Effector memory CD4-positive, alpha-beta T cell (primary cell): ENCODE results near the gene STXBP5.

Source experiments
- DNase-seq, 3 donors: peaks; one replicate each; pipeline ENCODE4 v3.0.0-alpha.2; 2020
- H3K27ac ChIP-seq: 2 replicates; pipeline ENCODE4 v1.7.0; 2013; ENCODE audit warnings: mild to moderate bottlenecking, low read length, moderate library complexity; ENCODE audit not compliant: insufficient read depth, poor library complexity, severe bottlenecking
- H3K27me3 ChIP-seq: replicated peaks from 2 replicates; pipeline ENCODE4 v1.7.0; 2013; ENCODE audit warnings: mild to moderate bottlenecking, low read length; ENCODE audit not compliant: insufficient read depth, control insufficient read depth, poor library complexity, severe bottlenecking
- H3K36me3 ChIP-seq: 2 replicates; pipeline ENCODE4 v1.7.0; 2013; ENCODE audit warnings: mild to moderate bottlenecking, low read length, moderate library complexity; ENCODE audit not compliant: control insufficient read depth, insufficient read depth
- H3K4me1 ChIP-seq: 2 replicates; pipeline ENCODE4 v1.7.0; 2013; ENCODE audit warnings: low read length, mild to moderate bottlenecking; ENCODE audit not compliant: control insufficient read depth, insufficient read depth, poor library complexity, severe bottlenecking
- H3K4me3 ChIP-seq: 2 replicates; pipeline ENCODE4 v1.7.0; 2013; ENCODE audit warnings: low read length, low read depth, mild to moderate bottlenecking; ENCODE audit not compliant: insufficient read depth, poor library complexity, severe bottlenecking
- H3K9me3 ChIP-seq: 2 replicates; pipeline ENCODE4 v1.7.0; 2013; ENCODE audit warnings: mild to moderate bottlenecking, low read length, moderate library complexity; ENCODE audit not compliant: control insufficient read depth
- total RNA-seq, 3 donors: gene quantifications; one replicate each; lab custom pipeline; 2026; lab: John Stamatoyannopoulos, UW

Gene STXBP5
- total RNA-seq = 73.0 to 82.9 (median 76.8) reads per million in 3 donors

DNA sequence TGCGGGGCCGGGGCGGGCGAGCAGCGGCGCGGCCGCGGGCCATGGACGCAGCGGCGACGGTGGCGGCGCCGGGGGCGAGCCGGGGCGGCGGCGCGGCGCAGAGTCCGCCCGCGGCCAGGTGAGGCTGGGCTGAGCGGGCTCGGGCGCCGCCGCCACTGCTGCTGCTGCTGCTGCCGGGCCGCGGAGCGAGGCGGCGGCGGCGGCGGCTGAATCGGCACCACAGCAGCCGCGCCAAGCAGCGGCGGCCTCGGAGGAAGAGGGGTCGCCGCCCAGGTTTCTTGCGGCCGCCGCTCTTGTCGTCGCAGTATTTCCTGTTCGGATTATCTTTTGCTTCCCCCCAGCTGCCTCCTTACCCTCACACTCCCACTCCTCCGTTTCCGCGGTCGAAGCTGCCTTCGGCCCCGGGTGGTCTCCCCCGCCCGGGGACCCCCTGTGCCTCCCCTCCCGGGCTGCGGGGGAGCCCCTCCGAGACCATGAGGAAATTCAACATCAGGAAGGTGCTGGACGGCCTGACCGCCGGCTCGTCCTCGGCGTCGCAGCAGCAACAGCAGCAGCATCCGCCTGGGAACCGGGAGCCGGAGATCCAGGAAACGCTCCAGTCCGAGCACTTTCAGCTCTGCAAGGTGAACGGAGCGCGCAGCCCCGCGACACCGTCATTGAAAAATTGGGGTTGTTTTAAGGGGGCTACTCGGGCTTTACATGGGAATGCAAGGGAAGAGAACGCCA lies at the start of gene STXBP5:
Gene STXBP5, plus strand, starts transcription at position 358 of the 726 bp plus-strand sequence. Its CDS starts 116 bp downstream, at position 474.
- no peaks in the 10 kb centered on the region for H3K36me3 ChIP-seq
- peak; percentile 5 to 12 (median 9) for DNase-seq
- peaks cover 9% of the 10 kb centered on the region for H3K4me1 ChIP-seq
- H3K9me3 ChIP-seq = no peaks in the 10 kb centered on the region
- H3K4me3 ChIP-seq = peak within 1 kb of the TSS; percentile 98
- H3K27me3 ChIP-seq = no peaks in the 10 kb centered on the region
- peak within 1 kb of the TSS; percentile 89 for H3K27ac ChIP-seq

DNA sequence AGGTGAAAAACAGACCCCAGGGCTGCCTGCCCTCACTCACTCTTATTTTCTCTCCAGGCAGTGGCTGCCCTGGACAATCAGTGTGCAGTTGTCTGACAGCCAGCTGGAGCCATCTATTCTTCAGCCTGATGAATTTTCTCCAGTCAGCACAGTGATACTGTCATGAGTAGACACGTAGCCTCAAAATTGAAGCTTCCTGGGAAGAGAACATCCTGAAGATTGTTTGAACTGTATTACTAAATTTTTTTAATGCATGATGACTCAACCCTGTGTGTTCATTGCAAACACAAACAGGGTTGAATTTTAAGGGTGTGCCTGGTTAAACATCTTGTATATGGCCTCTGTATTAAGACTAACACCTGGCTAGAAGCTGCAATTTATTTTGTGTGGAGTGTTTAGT lies 49.8 kb upstream of the STXBP5 start:
- Histone ChIP-seq H3K9me3 (no peaks in the 10 kb centered on the region), H3K27me3 (no peaks in the 10 kb centered on the region), H3K36me3 (no peaks in the 10 kb centered on the region), H3K4me3 (no peak overlapping the region), H3K27ac (no peak overlapping the region), H3K4me1 (no peaks in the 10 kb centered on the region)
- no peak for DNase-seq

DNA sequence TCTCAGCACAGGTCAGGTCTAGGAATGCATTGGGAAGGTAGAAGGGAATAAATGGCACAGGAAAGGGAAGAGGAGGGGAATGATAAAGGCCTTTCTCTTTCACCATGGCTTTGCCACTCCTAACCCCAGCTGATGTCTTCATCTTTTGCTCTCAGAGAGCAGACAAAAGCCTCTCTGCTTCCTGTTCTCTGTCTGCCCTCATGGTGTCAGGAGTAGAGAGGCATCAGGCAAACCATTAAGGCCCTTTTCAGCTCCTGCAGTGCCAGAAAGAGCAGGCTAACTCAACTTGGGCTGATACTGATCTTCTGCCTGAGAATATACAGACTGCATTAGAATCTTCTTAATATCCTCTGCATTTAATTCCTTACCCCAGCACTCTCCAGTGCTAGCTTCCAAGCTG lies 48.0 kb upstream of the STXBP5 start:
- DNase-seq = no peak
- Histone ChIP-seq H3K9me3 (no peaks in the 10 kb centered on the region), H3K4me1 (no peaks in the 10 kb centered on the region), H3K4me3 (no peak overlapping the region), H3K36me3 (no peaks in the 10 kb centered on the region), H3K27ac (no peak overlapping the region), H3K27me3 (no peaks in the 10 kb centered on the region)

DNA sequence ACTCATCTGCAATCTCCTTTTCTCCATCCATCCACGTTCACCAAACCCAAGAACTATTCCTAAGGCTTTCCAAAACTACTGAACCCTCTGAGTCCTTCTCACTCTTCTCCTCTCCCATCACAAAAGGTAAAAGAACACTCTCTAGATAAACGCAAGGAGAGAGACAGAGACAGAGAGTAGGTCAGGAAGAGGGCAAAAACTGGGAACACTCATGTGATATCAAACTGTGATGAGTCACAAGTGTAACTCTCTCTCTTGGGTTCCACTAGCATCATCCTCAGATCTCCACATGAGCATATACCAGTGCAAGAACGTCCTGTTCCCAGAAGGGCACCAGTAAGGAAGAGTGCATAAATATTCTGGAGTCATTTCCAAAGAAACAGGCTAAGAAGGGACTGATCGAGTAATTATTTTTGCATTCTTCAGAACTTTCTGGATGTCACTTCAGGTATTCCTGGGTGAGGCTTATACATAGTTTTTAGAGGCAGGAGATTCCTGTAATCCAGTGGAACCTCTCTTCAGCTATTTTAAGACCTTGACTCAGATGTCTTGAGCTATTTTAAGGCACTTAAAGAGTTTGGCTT lies 47.3 kb upstream of the STXBP5 start:
- Histone ChIP-seq H3K9me3 (no peaks in the 10 kb centered on the region), H3K4me1 (no peaks in the 10 kb centered on the region), H3K27ac (no peak overlapping the region), H3K4me3 (no peak overlapping the region), H3K36me3 (no peaks in the 10 kb centered on the region), H3K27me3 (no peaks in the 10 kb centered on the region)
- DNase-seq = no peak

DNA sequence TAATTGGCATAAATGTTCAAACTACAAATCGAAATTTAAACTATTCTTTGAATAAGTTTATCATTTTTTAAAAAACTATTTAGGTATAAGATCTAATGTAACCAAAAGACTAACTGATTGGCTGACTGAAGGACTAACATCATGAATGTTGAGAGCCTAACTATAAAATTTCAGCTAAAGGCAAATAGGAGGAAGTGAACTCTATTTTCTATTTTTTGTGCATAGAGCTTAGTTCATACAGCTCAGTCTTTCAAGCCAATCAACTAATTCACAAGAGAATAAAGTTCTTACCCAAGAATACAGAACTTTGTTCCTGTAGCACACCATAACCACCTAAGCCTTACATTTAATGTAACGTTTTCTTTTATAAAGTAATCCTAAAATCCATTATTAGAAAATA lies 46.3 kb upstream of the STXBP5 start:
- Histone ChIP-seq H3K9me3 (no peaks in the 10 kb centered on the region), H3K4me1 (no peaks in the 10 kb centered on the region), H3K27ac (no peak overlapping the region), H3K36me3 (no peaks in the 10 kb centered on the region), H3K4me3 (no peak overlapping the region), H3K27me3 (no peaks in the 10 kb centered on the region)
- no peak for DNase-seq

DNA sequence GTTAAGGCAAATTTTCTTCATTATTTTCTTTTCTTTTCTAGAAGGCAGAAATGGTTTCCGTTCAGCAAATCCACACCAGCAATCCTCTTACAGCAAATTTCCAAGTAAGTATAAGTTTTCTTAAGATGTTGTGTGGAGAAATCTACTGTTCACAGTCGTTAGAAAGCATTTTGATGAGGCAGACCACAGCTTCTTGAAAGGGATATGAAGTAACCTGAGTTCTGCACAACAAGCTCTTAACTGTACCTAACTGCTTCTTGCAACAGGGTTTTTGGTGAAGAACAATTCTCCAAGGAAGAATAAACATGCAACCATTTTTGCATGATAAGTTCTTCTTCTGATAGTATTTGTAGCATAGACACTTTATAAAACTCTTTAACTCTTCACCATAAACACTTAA lies 45.3 kb upstream of the STXBP5 start:
- Histone ChIP-seq H3K36me3 (no peaks in the 10 kb centered on the region), H3K27me3 (no peaks in the 10 kb centered on the region), H3K4me3 (no peak overlapping the region), H3K4me1 (no peaks in the 10 kb centered on the region), H3K27ac (no peak overlapping the region), H3K9me3 (no peaks in the 10 kb centered on the region)
- no peak for DNase-seq

DNA sequence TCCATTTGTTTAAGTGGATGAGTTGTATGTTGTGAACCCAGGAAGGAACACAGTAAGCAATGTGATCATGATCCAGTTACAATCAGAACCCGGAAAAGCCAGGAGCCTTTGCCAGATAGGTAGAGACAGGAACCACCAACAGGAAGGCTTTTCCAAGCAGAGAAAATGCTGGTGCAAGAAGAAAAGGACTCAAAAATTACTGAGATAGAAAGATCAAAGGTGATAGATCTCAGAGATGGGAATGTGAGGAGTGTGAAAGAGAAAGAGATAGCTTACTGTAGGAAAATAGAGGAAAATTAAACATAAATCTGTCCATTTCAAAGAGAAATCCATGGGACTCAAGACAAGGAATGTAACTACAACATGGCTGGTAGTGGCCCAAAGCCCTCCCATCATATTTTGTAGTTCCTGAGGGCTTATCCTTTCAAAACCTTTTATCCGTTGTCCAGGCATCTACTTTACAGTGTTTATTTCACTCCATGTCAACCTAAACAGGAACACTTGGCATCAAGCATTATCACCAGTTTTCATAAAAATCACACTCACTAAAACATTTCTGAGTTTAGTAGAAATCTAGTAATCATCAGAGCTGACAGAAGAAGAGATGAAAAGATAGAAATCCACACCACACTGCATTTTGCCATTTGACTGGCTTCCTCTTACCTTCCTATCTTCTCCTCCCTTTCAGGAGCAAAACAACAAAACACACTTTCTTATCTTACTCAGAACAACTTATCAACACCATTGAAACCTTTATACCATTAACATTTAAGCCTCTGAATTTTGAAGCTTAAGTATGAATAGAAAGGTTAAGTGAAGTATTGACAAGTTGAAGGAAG lies 44.5 kb upstream of the STXBP5 start:
- H3K4me3 ChIP-seq = no peak overlapping the region
- H3K36me3 ChIP-seq = no peaks in the 10 kb centered on the region
- H3K27ac ChIP-seq = no peak overlapping the region
- no peaks in the 10 kb centered on the region for H3K9me3 ChIP-seq
- H3K27me3 ChIP-seq = no peaks in the 10 kb centered on the region
- H3K4me1 ChIP-seq = no peaks in the 10 kb centered on the region
- no peak for DNase-seq

DNA sequence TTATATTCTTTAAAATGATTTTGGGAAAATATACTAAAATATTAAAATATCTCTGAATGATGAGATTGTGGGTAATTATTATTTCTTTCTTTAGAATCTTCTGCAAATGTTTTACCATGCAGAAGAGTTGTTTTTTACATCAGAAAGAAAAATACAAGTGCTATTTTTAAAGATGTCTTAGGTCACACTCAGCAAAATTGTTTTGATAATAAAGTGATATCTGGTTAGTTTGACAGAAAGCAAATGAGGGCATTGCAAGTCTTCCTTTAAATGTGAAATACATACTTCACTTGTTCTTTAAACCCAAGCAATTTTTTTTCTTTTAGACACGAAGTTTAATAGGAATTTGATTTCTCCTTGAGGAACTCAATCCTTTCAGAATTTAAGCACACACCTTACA lies 43.6 kb upstream of the STXBP5 start:
- H3K36me3 ChIP-seq = no peaks in the 10 kb centered on the region
- H3K4me3 ChIP-seq = no peak overlapping the region
- H3K27ac ChIP-seq = no peak overlapping the region
- no peaks in the 10 kb centered on the region for H3K27me3 ChIP-seq
- no peak for DNase-seq
- H3K9me3 ChIP-seq = no peaks in the 10 kb centered on the region
- H3K4me1 ChIP-seq = no peaks in the 10 kb centered on the region

DNA sequence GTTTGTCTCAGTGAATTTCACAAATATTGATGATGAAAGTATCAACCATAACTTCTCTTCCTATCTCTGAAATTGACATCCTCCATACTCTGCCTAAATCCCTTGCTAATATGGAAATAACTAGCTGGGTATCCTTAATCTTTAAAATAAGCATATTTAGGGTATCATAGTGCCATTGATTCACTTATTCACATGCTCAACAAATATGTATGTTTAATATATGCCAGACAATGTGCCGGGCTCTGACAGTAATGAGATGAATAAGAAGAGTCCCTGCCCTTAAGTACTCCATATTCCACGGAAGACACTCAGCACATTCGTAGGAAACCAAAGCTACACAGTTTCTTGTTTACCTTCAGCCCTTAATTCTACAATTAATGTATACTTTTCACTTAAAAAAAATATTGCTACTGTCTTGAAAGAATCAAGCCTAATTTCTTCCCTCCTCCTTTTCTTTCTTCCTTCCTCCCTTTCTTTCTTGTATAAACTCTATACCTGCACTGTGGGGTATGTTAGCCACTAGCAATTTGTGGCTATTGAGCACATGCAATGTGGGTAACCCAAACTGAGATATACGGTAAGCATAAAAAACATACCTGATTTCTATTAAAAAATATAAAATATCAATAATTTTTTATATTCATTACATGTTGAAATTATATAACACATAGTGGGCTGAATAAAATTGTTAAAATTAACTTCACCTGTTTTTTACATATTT lies 42.8 kb upstream of the STXBP5 start:
- Histone ChIP-seq H3K36me3 (no peaks in the 10 kb centered on the region), H3K9me3 (no peaks in the 10 kb centered on the region), H3K27ac (no peak overlapping the region), H3K4me3 (no peak overlapping the region), H3K27me3 (no peaks in the 10 kb centered on the region), H3K4me1 (no peaks in the 10 kb centered on the region)
- no peak for DNase-seq
